Hepatocyte (in vitro differentiated cells): ENCODE measurements around the gene MAN1C1.

ENCODE experiments used
- CTCF ChIP-seq: fragments of 200-600 bp; sonication (generic); IDR thresholded peaks from 2 replicates; pipeline ENCODE4 v1.5.1; 2016; ENCODE audit warnings: antibody characterized with exemption, mild to moderate bottlenecking; ENCODE audit not compliant: poor library complexity
- EZH2 ChIP-seq: fragments of 200-600 bp; sonication (generic); IDR thresholded peaks from 2 replicates; pipeline ENCODE4 v1.6.1; 2016; ENCODE audit warnings: antibody characterized with exemption, mild to moderate bottlenecking, borderline replicate concordance
- EZH2phosphoT487 ChIP-seq: fragments of 200-600 bp; sonication (generic); IDR thresholded peaks from one replicate; pipeline ENCODE4 v1.6.1; 2018; ENCODE audit warnings: antibody characterized with exemption, mild to moderate bottlenecking, low read depth, moderate library complexity; ENCODE audit not compliant: unreplicated experiment, severe bottlenecking

- TF ChIP-seq CTCF (no peak), EZH2 (no peak), EZH2phosphoT487 (no peak)
Observed at GRCh38 chr1:25617625-25618432, 1.2 kb downstream of the MAN1C1 start.
